Measurements from ENCODE around the gene TPPP3.

TPPP3 gene

GRCh38 chr16:67342616-67343015 is 50.7 kb downstream of the TPPP3 start:
- no peak for DNase-seq (ENCODE audit: low read depth)

- DNase-seq (ENCODE audit: low read depth), result no peak
These were observed 52.0 kb downstream of the TPPP3 start for GRCh38 chr16:67341250-67341649.
